Posterior vena cava (tissue), 2 donors: Measurements from ENCODE around the gene GBA2. TPM values are rescaled to one million over a fixed set of nuclear protein-coding genes. Genes with fewer than 3 reads are reported as not detected.

Experiments
- DNase-seq: peaks from one replicate; pipeline ENCODE4 v3.0.0-alpha.2; 2020; ENCODE audit warnings: low spot score
- intact Hi-C, 2 donors: fragments of 100-400 bp; cut with DNase I; formaldehyde crosslinking; loops; one replicate each; pipeline versions ENCODE4 v1.14.1 to v1.14.2; 2022 to 2023
- total RNA-seq, 2 donors: library from RNA; stranded (reverse); fragmentation: NEBNext Ultra II Directional; extraction: Animal tissue kit (Norgen Biotek cat#: 25700); gene quantifications; one replicate each; pipeline ENCODE4 v1.2.1, GENCODE V29; 2021
- donor health status: DM: yes; HTN: yes; CAD: no.
- donor health status: DM: yes; HTN: yes; CAD: no.

Gene GBA2
- total RNA-seq, 2 donors from 2014 or later: 50.1 to 57.7 TPM

DNA sequence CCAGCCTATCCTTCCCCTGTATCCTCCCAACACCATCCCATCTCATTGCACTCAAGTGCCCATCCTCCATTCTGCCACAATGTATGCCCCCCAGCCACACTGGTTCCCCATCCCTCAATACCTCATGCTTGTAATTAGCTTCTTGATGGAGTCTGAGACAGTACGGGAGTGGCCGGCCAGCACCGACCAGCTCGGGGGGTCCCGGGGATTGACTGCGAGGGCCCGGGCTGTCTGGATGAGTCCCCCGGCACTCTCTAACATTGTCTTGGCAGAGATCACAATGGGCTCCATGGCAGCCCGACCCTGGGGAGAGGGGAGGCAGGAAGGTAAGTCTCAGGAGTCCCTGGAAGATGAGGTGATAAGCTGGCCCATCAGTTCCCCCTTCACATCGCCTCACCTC, 42.1 kb downstream of the GBA2 start:
- DNase-seq: peak; percentile 53
- intact Hi-C loops: loop anchor here in 1 of 2 donors (2.0 kb wide), 1 partner anchor 218 kb away; no protein-coding TSS in a partner anchor

DNA sequence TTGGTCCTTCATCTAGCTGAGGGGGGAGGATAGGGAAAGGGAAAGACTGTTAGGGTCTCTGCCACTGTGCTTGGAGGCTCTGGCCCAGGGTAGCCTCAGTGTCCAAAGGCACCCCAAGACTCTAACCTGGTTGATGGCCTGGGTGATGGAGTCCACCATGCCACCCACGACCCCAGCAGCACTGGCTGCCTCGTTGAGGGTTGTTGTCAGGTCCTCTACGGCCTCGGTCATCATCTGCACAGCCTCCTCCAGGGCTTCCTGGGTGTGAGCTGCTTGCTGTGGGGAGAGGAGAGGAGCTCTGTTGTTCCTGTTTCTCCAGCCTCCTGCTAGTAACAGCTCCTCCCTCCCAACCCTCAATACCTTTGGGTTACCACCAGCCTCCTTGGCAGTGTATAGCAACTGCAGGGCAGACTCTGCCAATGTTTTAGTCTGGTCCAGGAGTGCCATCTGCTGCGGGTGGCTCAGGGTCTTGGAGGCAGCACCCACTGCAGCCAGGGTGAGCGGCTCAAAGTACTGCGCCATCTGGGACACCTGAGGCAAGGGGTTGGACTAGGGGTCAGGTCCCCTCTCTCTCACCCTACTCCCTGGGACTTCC, 43.1 kb downstream of the GBA2 start:
- peak; percentile 49 for DNase-seq
- intact Hi-C loops: loop anchor here in 1 of 2 donors (2.0 kb wide), 1 partner anchor 217 kb away; no protein-coding TSS in a partner anchor

DNA sequence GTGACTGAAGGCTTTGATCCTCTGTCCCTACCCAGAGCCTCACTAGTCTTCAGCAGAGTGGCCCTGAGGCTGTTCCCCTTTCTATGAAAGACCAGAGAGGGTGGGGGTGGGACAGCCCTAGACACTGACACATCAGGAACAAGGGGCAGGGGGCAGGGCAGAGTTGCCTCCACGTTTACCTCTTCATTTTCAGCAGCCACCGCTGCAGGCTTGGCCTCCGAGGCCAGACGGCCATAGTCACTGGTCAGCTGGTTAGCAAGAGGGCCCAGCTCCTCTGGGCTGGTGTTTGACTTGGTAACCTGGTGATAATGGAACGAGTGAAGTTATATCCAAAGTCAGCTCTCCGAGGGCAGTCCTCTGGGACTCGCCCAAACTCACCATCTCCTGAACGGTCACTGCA, 43.7 kb downstream of the GBA2 start:
- DNase-seq: peak; percentile 77
- intact Hi-C loops: no loop called here

DNA sequence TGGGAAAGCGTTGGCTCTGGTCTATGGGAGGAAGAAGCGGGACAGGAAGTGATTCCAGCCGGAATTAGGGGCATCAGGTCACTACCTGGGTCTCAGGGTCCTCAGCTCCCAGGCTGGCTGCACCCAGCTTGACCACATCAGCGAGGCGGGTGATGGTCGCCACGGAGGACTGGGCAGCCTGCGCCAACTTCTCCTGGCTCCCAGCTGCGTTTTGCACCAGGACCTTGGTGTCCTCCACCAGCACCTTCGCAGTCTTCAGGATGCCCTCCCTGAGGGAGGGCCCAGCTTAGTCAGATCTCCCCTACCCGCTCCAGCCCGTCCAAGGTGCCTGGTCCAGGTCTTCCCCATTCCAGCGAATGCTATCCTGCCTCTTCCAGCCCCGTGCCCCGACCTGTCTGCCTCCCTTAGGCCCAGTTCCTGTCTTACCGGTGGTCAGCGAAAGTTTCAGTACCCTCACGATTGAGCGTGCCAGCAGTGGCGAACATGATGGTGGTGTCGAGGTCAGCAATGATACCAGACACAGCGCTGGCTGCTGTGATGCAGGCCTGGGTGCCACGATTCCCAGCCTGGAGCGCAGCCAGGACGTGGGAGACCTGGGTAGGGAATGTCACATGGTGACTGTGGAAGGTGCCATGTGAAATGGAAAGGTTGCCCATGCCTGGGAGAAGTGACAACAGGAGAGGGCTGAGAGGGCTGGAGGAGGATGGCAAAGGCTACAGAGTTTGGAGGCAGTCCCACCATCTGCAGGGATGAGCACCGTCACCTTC, 44.9 kb downstream of the GBA2 start:
- intact Hi-C loops: loop anchor here in 1 of 2 donors (2.0 kb wide), 1 partner anchor 19 kb away; no protein-coding TSS in a partner anchor
- DNase-seq: peak; percentile 64

DNA sequence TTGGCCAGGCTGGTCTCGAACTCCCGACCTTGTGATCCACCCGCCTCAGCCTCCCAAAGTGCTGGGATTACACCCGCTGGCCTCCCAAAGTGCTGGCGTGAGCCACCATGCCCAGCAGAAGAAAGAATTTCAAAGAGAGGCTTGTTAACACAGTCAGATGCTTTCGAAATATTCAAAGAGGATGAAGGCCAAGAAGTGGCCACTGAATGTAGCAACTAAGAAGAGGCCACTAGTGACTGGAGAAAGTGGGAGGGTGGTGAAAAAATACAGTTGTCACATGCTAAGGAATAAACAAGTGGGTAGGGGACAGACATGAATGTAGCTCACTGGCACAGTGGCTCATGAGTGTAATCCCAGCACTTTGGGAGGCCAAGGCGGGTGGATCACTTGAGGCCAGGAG, 46.3 kb downstream of the GBA2 start:
- DNase-seq: peak; percentile 35
- intact Hi-C loops: loop anchor here in 1 of 2 donors (2.0 kb wide), 1 partner anchor 20 kb away; no protein-coding TSS in a partner anchor

DNA sequence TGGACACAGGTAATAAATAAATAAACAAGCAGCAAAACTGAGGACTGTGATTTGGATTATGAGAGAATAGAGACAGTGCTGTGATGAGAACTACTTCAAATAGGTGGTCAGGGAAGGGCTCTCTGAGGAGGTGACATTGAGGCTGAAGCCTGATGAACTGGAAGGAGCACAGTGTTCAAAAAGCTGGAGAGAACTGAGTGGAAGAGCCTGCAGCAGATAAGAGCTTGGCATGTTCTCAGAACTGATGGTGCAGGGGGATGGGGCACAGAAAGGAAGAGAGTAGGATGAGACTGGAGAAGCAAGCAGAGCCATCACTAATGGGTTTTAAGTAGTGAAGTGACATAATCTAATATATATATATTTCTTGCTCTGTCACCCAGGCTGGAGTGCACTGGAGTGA, 48.1 kb downstream of the GBA2 start:
- no peak for DNase-seq
- intact Hi-C loops: no loop called here

DNA sequence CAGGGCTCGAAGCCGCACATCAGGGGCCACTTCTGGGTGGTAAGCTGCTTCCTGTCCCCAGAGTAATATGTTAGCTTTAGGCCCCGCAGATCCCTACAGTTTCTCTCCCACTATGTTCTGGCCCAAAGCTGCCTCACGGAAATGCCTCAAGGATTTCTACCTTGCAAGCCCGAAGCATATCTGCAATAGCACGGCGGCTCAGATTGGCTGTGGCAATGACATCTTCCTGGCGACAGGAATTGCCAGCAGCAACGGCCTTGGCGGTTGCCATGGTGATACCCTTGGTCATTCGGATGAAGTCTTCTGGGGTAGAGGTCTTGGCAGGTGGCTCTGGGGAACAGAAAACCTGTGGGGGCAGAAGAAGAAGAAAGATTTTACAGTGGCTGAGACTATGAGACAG, 49.0 kb downstream of the GBA2 start:
- intact Hi-C loops: no loop called here

DNA sequence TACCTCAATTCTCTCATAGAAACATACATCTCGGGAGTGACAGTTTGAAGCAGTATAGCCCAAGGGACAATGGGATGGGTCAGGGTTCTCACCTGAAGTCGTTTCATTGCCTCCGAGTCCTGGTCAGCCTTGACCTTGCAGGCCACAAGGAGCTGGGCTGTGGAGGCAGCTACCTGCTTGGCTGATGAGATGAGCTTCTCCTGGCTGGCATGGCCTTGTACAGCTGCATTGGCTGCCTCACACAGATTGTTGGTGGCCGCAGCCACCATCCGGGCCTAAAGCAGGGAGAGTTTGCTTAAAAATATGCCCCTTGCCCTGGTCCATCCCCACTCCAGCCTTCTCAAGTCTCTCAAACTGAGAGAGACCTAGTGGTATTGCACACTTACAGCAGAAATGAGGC, 50.8 kb downstream of the GBA2 start:
- intact Hi-C loops: loop anchor here in 1 of 2 donors (5.0 kb wide), 1 partner anchor 49 kb away; the partner anchor contains the start of genes GBA2 and RGP1
- peak; percentile 35 for DNase-seq

More for the DNA sequence above, 49.0 kb downstream of the GBA2 start:
- DNase-seq: peak; percentile 58

DNA sequence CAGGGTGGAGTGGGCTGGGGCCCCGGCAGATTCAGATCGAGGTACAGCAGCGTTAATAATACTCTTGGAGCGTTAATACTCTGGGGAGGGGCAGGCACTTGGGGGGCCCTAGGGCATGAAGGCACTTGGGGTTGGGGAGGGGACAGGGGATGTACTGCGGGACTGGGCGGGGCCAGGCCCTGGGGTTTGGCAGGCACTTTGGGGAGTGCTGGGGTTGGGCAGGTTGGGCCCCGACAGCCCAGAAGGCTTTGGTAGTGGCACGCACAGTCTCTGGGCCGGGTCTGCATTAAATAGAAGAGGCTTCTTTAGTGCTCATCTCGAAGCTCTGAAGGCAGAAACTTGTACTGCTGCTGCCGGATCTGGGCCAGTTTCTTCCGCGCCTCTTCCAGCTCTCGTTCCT, 51.5 kb downstream of the GBA2 start:
- DNase-seq: peak; percentile 53
- intact Hi-C loops: loop anchor here in 1 of 2 donors (5.0 kb wide), 1 partner anchor 50 kb away; the partner anchor contains the start of genes GBA2 and RGP1

DNA sequence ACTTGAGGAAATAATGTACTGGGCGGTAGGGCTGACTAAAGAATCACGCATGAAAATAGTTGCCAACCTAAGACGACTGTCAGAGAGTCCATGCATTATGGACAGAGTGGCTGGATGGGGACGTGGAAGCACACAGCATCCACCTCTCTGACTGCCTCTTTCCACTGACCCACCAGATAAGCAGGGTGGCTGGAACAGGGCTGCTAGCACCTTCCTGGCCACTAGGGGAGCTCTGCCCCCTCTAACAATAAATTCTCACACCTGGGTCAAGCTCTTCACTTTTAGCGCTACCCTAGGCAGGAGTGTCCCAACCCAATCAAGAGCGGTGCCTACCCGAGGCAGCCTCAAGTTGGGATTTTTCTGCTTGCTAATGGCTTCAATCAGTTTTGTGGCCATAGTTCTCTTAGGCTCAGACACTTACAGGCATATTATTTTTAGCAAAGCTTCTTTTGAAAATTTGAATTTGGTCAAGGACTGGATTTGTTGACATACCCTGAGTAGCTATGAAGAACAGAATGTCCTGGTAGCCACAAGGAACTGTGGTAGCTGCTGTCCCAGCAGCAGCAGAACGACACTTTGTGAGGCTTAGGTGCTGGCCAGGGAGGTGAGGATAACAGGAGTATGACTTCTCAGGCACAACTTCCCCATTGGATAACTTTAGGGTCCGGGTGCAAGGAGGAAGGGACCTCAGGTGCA, 52.4 kb downstream of the GBA2 start:
- peak; percentile 80 for DNase-seq
- intact Hi-C loops: loop anchor here in 1 of 2 donors (5.0 kb wide), 1 partner anchor 51 kb away; the partner anchor contains the start of genes GBA2 and RGP1

DNA sequence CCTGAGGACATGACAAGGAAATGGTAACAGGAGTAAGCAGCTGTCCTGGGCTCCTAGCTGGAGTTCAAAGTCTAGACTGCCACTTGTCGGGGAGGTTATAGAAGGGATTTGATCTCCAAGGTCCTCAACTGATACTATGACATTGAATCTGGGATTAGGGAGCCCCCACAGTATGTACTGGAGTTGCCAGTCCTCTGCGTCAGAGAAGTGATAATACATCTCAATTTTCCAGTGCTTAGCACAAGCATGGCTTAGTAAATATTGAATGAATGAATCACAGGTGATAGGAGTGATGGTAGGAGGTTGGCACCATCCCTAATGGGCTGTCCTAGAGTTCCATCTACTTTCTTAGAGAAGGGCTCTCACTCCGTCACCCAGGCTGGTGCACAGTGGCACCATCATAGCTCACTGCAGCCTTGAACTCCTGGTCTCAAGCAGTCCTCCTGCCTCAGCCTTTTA, 53.1 kb downstream of the GBA2 start:
- intact Hi-C loops: loop anchor here in 1 of 2 donors (2.0 to 5.0 kb wide), 2 partner anchors 33 to 51 kb away; partner anchors contain the start of genes GBA2 and RGP1
- peak; percentile 18 for DNase-seq

DNA sequence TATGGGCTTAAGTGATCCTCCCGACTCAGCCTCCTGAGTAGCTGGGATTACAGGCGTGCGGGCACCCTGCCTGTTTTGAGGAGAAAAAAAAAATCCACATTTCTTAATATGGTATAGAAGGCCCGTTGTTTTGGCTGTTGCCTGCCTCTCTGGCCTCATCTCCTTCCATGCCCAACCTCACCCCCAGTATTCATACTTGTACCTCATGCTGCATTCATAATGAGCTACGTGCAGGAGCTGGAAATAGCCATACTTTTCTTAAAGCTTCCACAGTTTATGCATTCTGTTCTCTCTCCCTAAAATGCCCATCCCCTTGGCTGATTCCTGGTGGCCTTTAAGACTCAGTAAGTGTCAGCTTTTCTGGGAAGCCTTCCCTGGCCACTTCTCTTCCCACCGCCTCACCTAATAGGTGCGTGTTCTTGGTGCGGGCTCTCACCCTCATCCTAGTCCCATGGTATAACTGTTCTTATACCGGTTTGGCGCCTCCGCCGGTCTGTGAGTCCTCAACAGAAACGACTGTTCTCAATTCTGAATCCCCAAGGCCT, 57.2 kb downstream of the GBA2 start:
- peak; percentile 68 for DNase-seq
- intact Hi-C loops: loop anchor here in 1 of 2 donors (2.0 kb wide), 1 partner anchor 31 kb away; no protein-coding TSS in a partner anchor

DNA sequence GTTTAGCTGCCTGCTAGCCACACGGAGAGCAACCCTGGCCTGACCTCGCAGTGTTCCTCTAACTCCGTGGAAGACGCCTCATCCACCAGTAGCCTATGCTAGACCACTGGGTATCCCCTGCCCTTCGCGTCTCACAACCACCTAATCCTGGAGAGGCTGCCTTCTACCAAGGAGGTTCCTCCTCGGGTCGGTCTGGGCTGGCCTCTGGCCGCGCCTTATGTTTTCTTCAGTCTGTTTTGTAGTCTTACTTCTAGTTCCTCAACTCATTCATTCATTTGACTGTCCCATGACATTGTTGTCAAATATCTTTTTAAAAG, 57.7 kb downstream of the GBA2 start:
- intact Hi-C loops: loop anchor here in 1 of 2 donors (2.0 kb wide), 1 partner anchor 30 kb away; no protein-coding TSS in a partner anchor
- no peak for DNase-seq

DNA sequence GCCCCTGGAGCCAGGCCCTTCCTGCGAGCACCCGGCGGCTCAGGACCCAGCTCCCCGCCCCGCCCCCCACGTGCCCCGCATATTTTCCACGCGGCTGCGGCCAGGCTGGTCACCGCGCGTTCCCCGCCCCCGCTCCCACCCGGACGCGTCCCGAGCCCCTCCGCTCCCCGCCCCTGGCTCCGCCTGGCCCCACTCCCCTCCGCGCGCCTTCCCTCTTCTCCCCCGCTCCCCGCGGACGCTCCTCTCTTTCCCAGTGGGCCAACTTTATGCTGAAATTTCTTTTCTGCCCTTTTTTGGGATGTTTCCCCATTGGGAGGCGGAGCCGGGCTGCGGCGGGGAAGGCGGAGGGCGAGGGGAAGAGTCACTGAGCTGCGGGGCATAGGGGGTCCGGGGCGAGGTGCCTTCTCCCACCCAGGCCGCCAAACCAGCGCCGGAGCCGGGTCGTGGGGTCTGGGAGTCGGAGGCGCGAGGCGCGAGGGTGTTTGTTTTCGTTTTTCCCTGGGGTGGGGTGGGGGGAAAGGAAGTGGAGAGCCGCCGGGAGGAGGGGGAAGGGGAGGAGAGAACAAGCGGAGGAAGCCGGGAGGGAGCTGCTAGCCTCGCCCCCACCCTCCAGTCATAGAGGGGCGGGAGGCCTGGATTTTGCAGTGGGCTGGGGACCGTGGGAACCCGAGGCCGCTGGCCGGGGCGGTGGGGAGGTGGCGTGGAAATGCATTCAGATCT, 58.3 kb downstream of the GBA2 start:
- DNase-seq: peak; percentile 94
- intact Hi-C loops: loop anchor here in 1 of 2 donors (2.0 kb wide), 1 partner anchor 30 kb away; no protein-coding TSS in a partner anchor

DNA sequence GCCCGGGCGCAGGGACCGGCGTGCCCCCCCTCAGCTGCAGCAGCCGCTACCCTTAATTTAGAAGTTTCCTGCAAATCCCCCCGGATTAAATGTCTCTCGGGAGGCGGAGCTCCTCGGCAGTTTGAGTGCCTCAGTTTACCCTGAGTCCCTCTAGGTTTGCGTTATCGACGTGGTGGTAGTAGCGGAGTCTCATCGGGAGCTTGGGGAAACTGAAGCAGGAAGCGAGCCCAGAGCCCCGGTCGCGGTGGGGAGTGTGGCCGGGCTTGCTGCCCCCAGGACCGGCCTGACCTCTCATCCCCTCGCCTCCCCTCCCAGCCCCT, 58.8 kb downstream of the GBA2 start:
- no peak for DNase-seq
- intact Hi-C loops: loop anchor here in 1 of 2 donors (2.0 kb wide), 1 partner anchor 29 kb away; no protein-coding TSS in a partner anchor

DNA sequence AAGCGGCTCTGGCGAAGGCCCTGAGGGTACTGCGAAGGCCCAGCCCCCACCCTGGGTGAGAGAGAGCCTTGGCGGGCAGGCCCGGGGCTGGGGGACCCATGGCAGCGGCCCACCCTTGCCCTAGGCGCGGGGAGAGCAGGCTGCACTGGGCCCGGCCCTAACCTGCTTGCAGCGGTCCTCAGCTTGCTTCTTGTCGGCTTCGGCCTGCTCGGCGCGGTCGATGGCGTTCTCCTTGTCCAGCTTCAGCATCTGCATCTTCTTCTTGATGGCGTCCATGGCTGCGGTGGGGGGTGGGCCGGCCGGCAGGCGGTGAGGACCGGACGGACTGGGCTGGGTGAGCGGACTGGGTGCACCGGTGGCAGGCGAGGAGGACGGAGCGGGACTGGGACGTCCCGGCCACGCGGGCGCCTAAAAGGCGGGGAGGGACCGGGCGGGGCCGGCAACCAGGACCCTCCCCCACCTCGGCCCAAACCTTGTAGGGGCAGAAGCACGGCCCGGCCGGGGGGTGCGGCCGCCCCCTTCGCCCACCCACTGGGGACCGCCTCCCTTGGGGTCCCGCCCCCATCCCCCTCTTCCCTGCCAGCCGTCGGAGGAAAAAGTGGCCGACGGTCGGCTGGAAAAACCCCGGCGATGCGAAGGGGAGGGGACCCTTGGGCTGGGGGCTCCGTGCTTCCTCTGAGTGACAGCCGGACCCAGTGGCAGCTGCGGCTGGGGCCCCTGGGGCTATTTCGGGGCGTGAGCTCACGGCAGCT, 59.3 kb downstream of the GBA2 start, which contains the start of gene TPM2:
Gene TPM2, minus strand, starts transcription at position 384 of the 752 bp plus-strand sequence. Its CDS starts 108 bp downstream, at position 276.
- intact Hi-C loops: loop anchor here in 1 of 2 donors (2.0 kb wide), 1 partner anchor 29 kb away; no protein-coding TSS in a partner anchor
- DNase-seq: peak; percentile 92
